Spleen (tissue), 11 donors: ENCODE results near the gene PPP3CA. TPM values are rescaled to one million over a fixed set of nuclear protein-coding genes. Genes with fewer than 3 reads are reported as not detected.

Experiments used
- DNase-seq: peaks from one replicate; pipeline ENCODE4 v3.0.0-alpha.2; 2020
- H3K27ac ChIP-seq, 8 donors: fragments of 200-600 bp; sonication (generic) in 7 of 8; 1 replicate in 4 of 8; 2 replicates in 4 of 8; pipeline versions ENCODE4 v1.5.0 to v1.8.0; 2016 to 2021; ENCODE audit warnings: inconsistent platforms in 4 of 8, mild to moderate bottlenecking in 4 of 8, moderate library complexity in 1 of 8
- H3K27me3 ChIP-seq, 7 donors: fragments of 200-600 bp; sonication (generic) in 6 of 7; replicated peaks in 1 of 7; 1 replicate in 4 of 7; 2 replicates in 3 of 7; pipeline versions ENCODE4 v1.5.0 to v1.8.0; 2016 to 2021; ENCODE audit warnings: inconsistent platforms in 3 of 7, mild to moderate bottlenecking in 1 of 7
- H3K36me3 ChIP-seq, 6 donors: fragments of 200-600 bp; sonication (generic) in 5 of 6; 1 replicate in 4 of 6; 2 replicates in 2 of 6; pipeline versions ENCODE4 v1.5.0 to v1.8.0; 2016 to 2021; ENCODE audit warnings: inconsistent platforms in 2 of 6
- H3K4me1 ChIP-seq, 6 donors: fragments of 200-600 bp; sonication (generic) in 5 of 6; 1 replicate in 3 of 6; 2 replicates in 3 of 6; pipeline versions ENCODE4 v1.5.0 to v1.8.0; 2016 to 2021; ENCODE audit warnings: inconsistent platforms in 3 of 6
- H3K4me3 ChIP-seq, 8 donors: fragments of 200-600 bp; sonication (generic) in 7 of 8; 1 replicate in 4 of 8; 2 replicates in 4 of 8; pipeline versions ENCODE4 v1.5.0 to v1.8.0; 2016 to 2021; ENCODE audit warnings: inconsistent platforms in 4 of 8, mild to moderate bottlenecking in 4 of 8, moderate library complexity in 2 of 8
- H3K9me3 ChIP-seq, 8 donors: fragments of 200-600 bp; sonication (generic) in 7 of 8; 1 replicate in 4 of 8; 2 replicates in 4 of 8; pipeline versions ENCODE4 v1.5.0 to v1.8.0; 2016 to 2021; ENCODE audit warnings: inconsistent platforms in 4 of 8
- POLR2A ChIP-seq, 3 donors: fragments of 450-650 bp; IDR thresholded peaks; one replicate each; pipeline ENCODE4 v1.5.1; 2017; ENCODE audit warnings: antibody characterized with exemption in 3 of 3, mild to moderate bottlenecking in 1 of 3
- POLR2AphosphoS5 ChIP-seq, 3 donors: sonication (generic); formaldehyde crosslinking; IDR thresholded peaks; one replicate each; pipeline ENCODE4 v1.5.1; 2017; ENCODE audit warnings: antibody characterized with exemption in 3 of 3
- WGBS, 5 donors: extraction: QIAGEN DNeasy Blood & Tissue Kit in 3 of 5; methylation state at CpG; one replicate each; pipeline versions ENCODE4 v1.1.5 to v1.1.7; 2013 to 2018; 5-methylcytosine and 5-hydroxymethylcytosine counted together
- intact Hi-C: fragments of 100-400 bp; cut with DNase I; formaldehyde crosslinking; loops from one replicate; pipeline ENCODE4 v1.15.0; 2023; ENCODE audit warnings: low total_unique reads
- polyA plus RNA-seq, 3 donors: library from polyadenylated mRNA; stranded (reverse); fragments of 200-250 nt; gene quantifications; one replicate each; pipeline ENCODE4 v1.2.1, GENCODE V29; 2013
- total RNA-seq, 7 donors: library from RNA; depleted of rRNA in 3 of 7; stranded (reverse); fragments of >200 nt in 3 of 7; fragmentation: NEBNext Ultra II Directional in 4 of 7; extraction: Animal tissue kit (Norgen Biotek cat#: 25700) in 4 of 7; gene quantifications; one replicate each; pipeline versions ENCODE4 v1.1.0 to v1.2.1, GENCODE V29; 2016 to 2021
- TF ChIP-seq, protein P1 (sequence below), 11 experiments: fragments of 200-600 bp in 7 of 11; fragments of 450-650 bp in 4 of 11; sonication (generic) in 4 of 11; IDR thresholded peaks in 8 of 11; conservative IDR thresholded peaks in 3 of 11; 1 replicate in 7 of 11; 2 replicates in 4 of 11; pipeline versions ENCODE4 v1.4.0 to v1.8.0; 2016 to 2021; ENCODE audit warnings: antibody characterized with exemption in 11 of 11, inconsistent platforms in 4 of 11, mild to moderate bottlenecking in 1 of 11
- donor health status: healthy with polysubstance abuse.
- donor health status: DM: no; HTN: no; CAD: no; lungs with moderate emphysema.
- donor health status: DM: no; HTN: no; CAD: no.
- donor health status: Bipolar disorder and iron deficiency.
- donor health status: healthy.
- donor health status: DM: no; HTN: no; CAD: no.
- donor health status: DM: yes; HTN: yes; CAD: no.

PPP3CA gene
- total and polyA plus RNA-seq, 10 donors, result 15.5 to 50.0 (median 39.6) TPM

DNA sequence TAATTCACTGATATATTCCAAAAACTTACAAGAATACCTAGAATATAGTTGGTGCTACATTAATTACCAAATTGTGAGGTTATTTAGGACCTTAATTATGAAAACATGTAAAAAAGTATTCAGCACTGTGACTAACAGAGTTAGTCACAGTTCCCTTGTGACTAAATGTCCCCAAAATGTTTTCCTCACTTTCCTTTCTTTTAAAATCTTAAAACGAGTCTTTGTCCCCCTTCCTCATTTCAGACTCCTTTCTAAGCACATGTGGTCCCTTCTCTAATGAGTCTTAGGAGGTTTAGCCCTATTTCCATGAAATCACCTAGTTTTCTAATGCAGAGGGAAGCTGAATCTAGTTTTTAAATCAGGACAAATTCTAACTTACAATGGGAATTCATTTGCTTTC lies 175.0 kb downstream of the PPP3CA start:
- H3K4me3 ChIP-seq, result no peak overlapping the region
- no peak for TF ChIP-seq POLR2A (IDR thresholded peaks at IDR 0.05)
- TF ChIP-seq POLR2AphosphoS5 (IDR thresholded peaks at IDR 0.05), result no peak
- TF ChIP-seq, protein P1, sequence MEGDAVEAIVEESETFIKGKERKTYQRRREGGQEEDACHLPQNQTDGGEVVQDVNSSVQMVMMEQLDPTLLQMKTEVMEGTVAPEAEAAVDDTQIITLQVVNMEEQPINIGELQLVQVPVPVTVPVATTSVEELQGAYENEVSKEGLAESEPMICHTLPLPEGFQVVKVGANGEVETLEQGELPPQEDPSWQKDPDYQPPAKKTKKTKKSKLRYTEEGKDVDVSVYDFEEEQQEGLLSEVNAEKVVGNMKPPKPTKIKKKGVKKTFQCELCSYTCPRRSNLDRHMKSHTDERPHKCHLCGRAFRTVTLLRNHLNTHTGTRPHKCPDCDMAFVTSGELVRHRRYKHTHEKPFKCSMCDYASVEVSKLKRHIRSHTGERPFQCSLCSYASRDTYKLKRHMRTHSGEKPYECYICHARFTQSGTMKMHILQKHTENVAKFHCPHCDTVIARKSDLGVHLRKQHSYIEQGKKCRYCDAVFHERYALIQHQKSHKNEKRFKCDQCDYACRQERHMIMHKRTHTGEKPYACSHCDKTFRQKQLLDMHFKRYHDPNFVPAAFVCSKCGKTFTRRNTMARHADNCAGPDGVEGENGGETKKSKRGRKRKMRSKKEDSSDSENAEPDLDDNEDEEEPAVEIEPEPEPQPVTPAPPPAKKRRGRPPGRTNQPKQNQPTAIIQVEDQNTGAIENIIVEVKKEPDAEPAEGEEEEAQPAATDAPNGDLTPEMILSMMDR (IDR thresholded peaks at IDR 0.05 in 8 of 11, conservative IDR thresholded peaks at IDR 0.05 in 3 of 11), result no peak
- intact Hi-C loops, result loop anchor here (10.0 kb wide), 1 partner anchor 432 kb away; no protein-coding TSS in a partner anchor
- 41 to 65% (median 45%) methylated on average over 1 of the region's 1 CpG for WGBS, 5 donors
- no peaks in the 10 kb centered on the region for H3K27me3 ChIP-seq
- no peaks in the 10 kb centered on the region for H3K36me3 ChIP-seq
- no peaks in the 10 kb centered on the region for H3K9me3 ChIP-seq
- H3K27ac ChIP-seq, result no peak overlapping the region
- no peak for DNase-seq
- H3K4me1 ChIP-seq, result peaks cover 4 to 39% (median 22%) of the 10 kb centered on the region in 6 donors

DNA sequence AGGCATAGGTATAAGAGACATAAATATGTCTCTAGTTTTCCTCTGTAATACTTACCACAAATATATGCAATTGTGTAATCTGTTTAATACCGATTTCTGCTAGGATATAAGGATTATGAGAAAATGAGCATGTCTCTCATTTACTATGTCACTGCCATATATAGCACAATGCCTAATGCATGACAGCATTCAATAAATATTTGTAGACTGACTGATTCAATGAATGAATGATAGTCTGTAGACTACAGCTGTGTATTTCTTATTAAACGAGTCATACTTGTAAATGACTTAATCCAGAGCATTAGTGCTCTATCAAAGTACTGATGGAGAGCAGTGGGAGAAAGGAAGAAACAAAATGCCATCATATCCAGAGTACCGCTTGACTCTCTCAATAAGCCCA lies 175.6 kb downstream of the PPP3CA start:
- H3K36me3 ChIP-seq, result no peaks in the 10 kb centered on the region
- no peak overlapping the region for H3K4me3 ChIP-seq
- H3K27ac ChIP-seq, result no peak overlapping the region
- DNase-seq, result no peak
- no peaks in the 10 kb centered on the region for H3K9me3 ChIP-seq
- H3K27me3 ChIP-seq, result no peaks in the 10 kb centered on the region
- TF ChIP-seq, protein P1 (IDR thresholded peaks at IDR 0.05 in 8 of 11, conservative IDR thresholded peaks at IDR 0.05 in 3 of 11), result no peak
- TF ChIP-seq POLR2AphosphoS5 (IDR thresholded peaks at IDR 0.05), result no peak
- TF ChIP-seq POLR2A (IDR thresholded peaks at IDR 0.05), result no peak
- WGBS, 5 donors, result 63 to 97% (median 76%) methylated on average over 3 of the region's 3 CpGs
- peaks cover 4 to 34% (median 22%) of the 10 kb centered on the region in 6 donors for H3K4me1 ChIP-seq
- intact Hi-C loops, result loop anchor here (10.0 kb wide), 1 partner anchor 433 kb away; no protein-coding TSS in a partner anchor

DNA sequence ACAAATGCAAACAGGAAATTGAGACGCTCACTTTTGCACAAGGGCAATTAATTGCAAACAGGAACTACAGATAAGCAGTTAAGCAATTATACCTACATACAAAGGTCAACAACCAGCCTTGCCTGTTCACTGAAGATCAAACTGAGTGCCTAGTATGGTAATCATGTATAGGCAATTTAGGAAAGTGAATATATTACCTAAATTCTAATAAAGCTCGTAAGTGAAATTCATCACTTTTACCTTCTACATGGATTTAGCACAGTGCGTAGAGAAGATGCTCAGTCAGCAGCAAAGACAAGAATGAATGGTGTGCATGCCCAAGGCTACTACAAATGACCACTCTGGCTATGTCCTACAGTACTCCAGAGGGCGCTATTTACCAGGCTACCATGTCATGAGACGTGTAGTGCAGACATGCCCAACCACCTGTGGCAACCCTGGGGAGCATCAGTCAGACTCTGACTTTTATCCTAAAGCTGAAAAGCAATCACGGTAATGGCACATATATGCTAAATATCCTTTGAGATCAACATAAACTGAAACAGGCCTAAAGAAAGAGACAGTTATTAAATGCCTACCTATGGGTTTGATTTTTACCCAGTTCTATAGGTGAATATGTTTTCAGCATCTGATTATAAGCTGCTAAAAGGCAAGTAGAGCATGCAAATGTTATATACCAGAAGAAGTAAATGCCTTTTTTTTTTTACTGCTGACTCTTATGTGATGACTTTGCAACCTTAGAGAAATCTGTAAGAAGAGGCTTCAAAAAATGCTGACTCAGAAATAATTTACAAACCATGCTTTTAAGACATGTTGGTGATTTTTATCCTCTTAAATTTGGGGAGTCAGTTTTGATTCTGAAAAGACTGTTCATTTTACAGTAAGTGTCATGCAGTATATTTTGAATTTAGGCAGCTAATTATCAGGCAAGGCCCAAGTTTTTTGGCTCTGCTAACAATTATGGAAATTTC lies 178.0 kb downstream of the PPP3CA start:
- intact Hi-C loops, result loop anchor here (5.0 to 10.0 kb wide), 2 partner anchors 435 to 563 kb away; no protein-coding TSS in a partner anchor
- Histone ChIP-seq H3K27me3 (no peaks in the 10 kb centered on the region), H3K4me3 (no peak overlapping the region), H3K36me3 (no peaks in the 10 kb centered on the region), H3K27ac (peak overlapping the region in 1 of 8 donors; percentile 24), H3K4me1 (peaks cover 4 to 22% (median 16%) of the 10 kb centered on the region in 6 donors), H3K9me3 (no peaks in the 10 kb centered on the region)
- DNase-seq, result peak; percentile 75
- 28 to 53% (median 43%) methylated on average over 6 of the region's 6 CpGs for WGBS, 5 donors
- TF ChIP-seq, protein P1 (IDR thresholded peaks at IDR 0.05 in 8 of 11, conservative IDR thresholded peaks at IDR 0.05 in 3 of 11), result peak; percentile 49 to 85 (median 75)
- TF ChIP-seq POLR2AphosphoS5 (IDR thresholded peaks at IDR 0.05) (peak in 1 of 3 donors; percentile 64), POLR2A (IDR thresholded peaks at IDR 0.05) (no peak)

DNA sequence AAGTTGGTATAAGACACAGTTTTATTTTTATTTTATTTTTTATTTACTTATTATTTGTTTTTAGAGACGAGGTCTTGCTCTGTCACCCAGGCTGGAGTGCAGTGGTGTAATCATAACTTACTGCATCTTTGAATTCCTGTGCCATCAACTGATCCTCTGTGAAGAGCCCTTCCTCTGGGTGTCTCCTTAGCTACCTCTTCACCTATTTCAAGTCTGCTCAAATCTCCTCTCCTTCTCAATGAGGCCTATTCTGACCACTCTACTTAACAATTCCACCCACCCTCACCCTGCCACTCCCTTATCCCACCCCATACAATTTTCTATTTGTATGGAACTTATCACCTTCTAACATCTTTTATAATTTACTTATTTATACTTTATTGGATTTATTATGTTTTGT lies 183.4 kb downstream of the PPP3CA start:
- H3K4me3 ChIP-seq, result no peak overlapping the region
- no peaks in the 10 kb centered on the region for H3K9me3 ChIP-seq
- intact Hi-C loops, result no loop called here
- H3K4me1 ChIP-seq, result peaks cover 1 to 32% (median 10%) of the 10 kb centered on the region in 6 donors
- H3K27me3 ChIP-seq, result no peaks in the 10 kb centered on the region
- DNase-seq, result no peak
- WGBS, 5 donors, result 86 to 100% (median 92%) methylated on average over 1 of the region's 1 CpG
- no peaks in the 10 kb centered on the region for H3K36me3 ChIP-seq
- H3K27ac ChIP-seq, result no peak overlapping the region
- TF ChIP-seq, protein P1 (IDR thresholded peaks at IDR 0.05 in 8 of 11, conservative IDR thresholded peaks at IDR 0.05 in 3 of 11), result no peak
- TF ChIP-seq POLR2AphosphoS5 (IDR thresholded peaks at IDR 0.05) (no peak), POLR2A (IDR thresholded peaks at IDR 0.05) (no peak)
